ENCODE measurements around the gene CKB. TPM values are rescaled to one million over a fixed set of nuclear protein-coding genes. Genes with fewer than 3 reads are reported as not detected.

The CKB gene
- total RNA-seq, 6 experiments from 2014 or later = 3.6 to 57.1 (median 6.7) TPM

DNA sequence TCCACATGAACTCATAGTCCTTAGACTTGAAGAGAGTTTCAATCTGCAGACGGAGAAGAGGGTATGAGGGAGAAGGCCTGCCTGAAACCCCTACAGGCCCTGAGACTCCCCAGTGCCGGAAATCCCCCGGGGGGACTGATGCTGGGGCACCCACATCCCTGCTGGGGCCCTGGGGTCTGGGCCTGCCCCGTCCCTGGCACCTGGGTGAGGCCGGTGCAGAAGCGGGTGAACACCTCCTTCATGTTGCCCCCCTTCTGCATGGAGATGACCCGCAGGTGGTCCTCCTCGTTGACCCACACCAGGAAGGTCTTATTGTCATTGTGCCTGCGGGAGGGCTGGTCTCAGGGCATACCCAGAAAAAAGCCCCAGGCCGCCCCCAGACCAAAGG is 2.4 kb downstream of the CKB start:
- Histone ChIP-seq H3K27ac (no peak overlapping the region), H3K4me3 (no peak overlapping the region), H3K4me1 (peaks cover 0 to 28% (median 1%) of the 10 kb centered on the region in 4 donors), H3K27me3 (peaks cover 0 to 10% of the 10 kb centered on the region in 2 donors), H3K9me3 (no peaks in the 10 kb centered on the region), H3K36me3 (no peaks in the 10 kb centered on the region)
- DNase-seq (peak in 1 of 3 donors; percentile 49), ATAC-seq (no peak)
- no peak for TF ChIP-seq POLR2A (IDR thresholded peaks at IDR 0.05)
- TF ChIP-seq CTCF (IDR thresholded peaks at IDR 0.05) = no peak
- WGBS (ENCODE audit: insufficient coverage, low coverage, low lambda C conversion rate, missing lambda C conversion rate) = no CpG with 5 or more reads among the region's 10 CpGs
- intact Hi-C loops (cut with DNase I) = no loop called here

DNA sequence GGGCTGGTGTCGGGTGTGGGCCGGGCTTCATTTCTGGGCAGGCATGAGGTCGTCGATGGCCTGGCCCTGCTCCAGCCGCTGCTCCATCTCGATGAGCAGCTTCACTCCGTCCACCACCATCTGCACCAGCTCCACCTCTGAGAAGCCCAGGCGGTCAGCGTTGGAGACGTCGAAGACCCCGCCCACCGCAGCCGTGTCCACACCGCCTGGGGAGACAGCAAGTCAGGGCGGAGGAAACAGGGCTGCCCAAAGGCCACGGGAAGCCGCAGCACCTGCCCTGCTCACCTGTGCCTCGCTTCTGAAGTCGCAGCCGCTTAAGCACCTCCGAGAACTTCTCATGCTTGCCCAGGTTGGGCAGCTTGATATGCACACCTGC is 2.8 kb downstream of the CKB start:
- DNase-seq = peak in 2 of 3 donors; percentile 30 to 56
- no peak for ATAC-seq
- Histone ChIP-seq H3K27ac (no peak overlapping the region), H3K27me3 (peaks cover 0 to 10% of the 10 kb centered on the region in 2 donors), H3K4me1 (peaks cover 0 to 25% (median 0%) of the 10 kb centered on the region in 4 donors), H3K4me3 (no peak overlapping the region), H3K9me3 (no peaks in the 10 kb centered on the region), H3K36me3 (no peaks in the 10 kb centered on the region)
- intact Hi-C loops (cut with DNase I) = loop anchor here in 1 of 2 donors (5.0 kb wide), 1 partner anchor 32 kb away; no protein-coding TSS in a partner anchor
- no CpG with 5 or more reads among the region's 22 CpGs for WGBS (ENCODE audit: insufficient coverage, low coverage, low lambda C conversion rate, missing lambda C conversion rate)
- TF ChIP-seq POLR2A (IDR thresholded peaks at IDR 0.05) = no peak
- no peak for TF ChIP-seq CTCF (IDR thresholded peaks at IDR 0.05)

DNA sequence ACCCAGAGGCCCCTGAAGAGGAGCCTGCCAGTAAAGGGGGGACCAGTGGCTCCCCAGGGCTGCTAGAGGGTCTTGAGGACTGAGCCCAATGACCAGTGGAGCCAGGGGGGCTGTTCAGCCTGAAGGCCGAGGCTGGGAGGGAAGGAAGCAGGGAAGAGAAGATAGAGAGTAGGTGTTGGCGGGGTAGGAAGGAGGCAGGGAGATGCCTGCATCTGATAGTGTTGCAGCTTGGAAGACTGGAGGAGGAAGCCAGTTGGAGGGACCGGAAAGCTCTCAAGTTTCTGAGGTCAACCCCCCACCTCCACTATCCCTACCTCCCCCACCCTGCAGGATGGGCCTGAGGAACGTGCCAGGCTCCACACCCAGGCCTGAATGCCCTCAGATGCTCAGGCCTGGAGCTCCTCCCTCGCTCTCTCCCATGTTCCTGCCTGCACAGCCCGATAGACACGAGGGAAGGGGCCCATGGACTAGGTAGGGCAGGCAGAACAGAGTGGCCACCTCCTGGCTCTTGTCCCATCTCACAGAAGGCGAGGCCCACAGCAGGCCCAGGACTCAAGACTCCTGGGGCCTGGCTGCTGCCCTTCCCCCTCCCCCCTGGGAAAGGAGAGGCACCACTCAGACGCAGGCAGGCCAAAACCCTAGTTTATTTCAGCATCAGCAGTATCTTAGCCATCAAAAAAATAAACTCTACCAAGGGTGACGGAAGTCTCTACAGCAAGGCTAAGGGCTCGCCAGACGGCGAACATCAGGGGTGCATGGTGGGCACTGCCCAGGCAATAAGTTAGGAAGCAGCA is 3.4 kb downstream of the CKB start:
- intact Hi-C loops (cut with DNase I) = loop anchor here in 1 of 2 donors (5.0 kb wide), 1 partner anchor 33 kb away; no protein-coding TSS in a partner anchor
- Histone ChIP-seq H3K4me1 (peaks cover 0 to 25% (median 0%) of the 10 kb centered on the region in 4 donors), H3K27ac (no peak overlapping the region), H3K4me3 (no peak overlapping the region), H3K9me3 (no peaks in the 10 kb centered on the region), H3K36me3 (no peaks in the 10 kb centered on the region), H3K27me3 (peaks cover 0 to 10% of the 10 kb centered on the region in 2 donors)
- TF ChIP-seq CTCF (IDR thresholded peaks at IDR 0.05) (no peak), POLR2A (IDR thresholded peaks at IDR 0.05) (no peak)
- peak in 1 of 4 donors; percentile 3 for ATAC-seq
- DNase-seq = peak in 2 of 3 donors; percentile 19 to 45
- WGBS (ENCODE audit: insufficient coverage, low coverage, low lambda C conversion rate, missing lambda C conversion rate) = 22% methylated on average over 5 of the region's 13 CpGs

- intact Hi-C loops (cut with DNase I) = loop anchor here in 1 of 2 donors (5.0 kb wide), 1 partner anchor 34 kb away; no protein-coding TSS in a partner anchor
- peak; percentile 63 to 66 (median 65) for ATAC-seq
- peaks cover 0 to 25% (median 0%) of the 10 kb centered on the region in 4 donors for H3K4me1 ChIP-seq
Observed at GRCh38 chr14:103518422-103519042, 4.1 kb downstream of the CKB start.

More at GRCh38 chr14:103518422-103519042, 4.1 kb downstream of the CKB start:
- no peaks in the 10 kb centered on the region for H3K36me3 ChIP-seq
- H3K9me3 ChIP-seq = no peaks in the 10 kb centered on the region
- no peak overlapping the region for H3K27ac ChIP-seq
- TF ChIP-seq CTCF (IDR thresholded peaks at IDR 0.05) = peak; percentile 80 to 96 (median 88)
- no peak for TF ChIP-seq POLR2A (IDR thresholded peaks at IDR 0.05)
- no peak overlapping the region for H3K4me3 ChIP-seq
- 29% methylated on average over 2 of the region's 9 CpGs for WGBS (ENCODE audit: insufficient coverage, low coverage, low lambda C conversion rate, missing lambda C conversion rate)
- H3K27me3 ChIP-seq = peaks cover 0 to 10% of the 10 kb centered on the region in 2 donors
- peak in 2 of 3 donors; percentile 69 to 73 for DNase-seq
